NCI-H2107 (cell line): Measurements from ENCODE around the gene NFYC.

Experiments used
- DNase-seq: peaks from one replicate; lab custom pipeline; 2025; lab: John Stamatoyannopoulos, UW

NFYC gene

GRCh38 chr1:40739455-40740008, 48.0 kb downstream of the NFYC start:
- DNase-seq: no peak

GRCh38 chr1:40740039-40740996, 48.8 kb downstream of the NFYC start:
- no peak for DNase-seq

- no peak for DNase-seq
Measured at GRCh38 chr1:40740997-40741736, 49.7 kb downstream of the NFYC start.

GRCh38 chr1:40742363-40743061, 51.0 kb downstream of the NFYC start:
- DNase-seq: no peak

- no peak for DNase-seq
Measured at GRCh38 chr1:40743452-40743851, 51.9 kb downstream of the NFYC start.

- no peak for DNase-seq
Measured at GRCh38 chr1:40743860-40744259, 52.4 kb downstream of the NFYC start.

GRCh38 chr1:40745176-40745575, 53.7 kb downstream of the NFYC start:
- no peak for DNase-seq

- no peak for DNase-seq
Measured at GRCh38 chr1:40746344-40747090, 55.0 kb downstream of the NFYC start.

GRCh38 chr1:40748841-40749718, 57.6 kb downstream of the NFYC start:
- no peak for DNase-seq

GRCh38 chr1:40749817-40750216, 58.3 kb downstream of the NFYC start:
- DNase-seq: no peak

GRCh38 chr1:40750451-40750908, 59.0 kb downstream of the NFYC start:
- DNase-seq: no peak

- DNase-seq: no peak
Measured at GRCh38 chr1:40751802-40752201, 60.3 kb downstream of the NFYC start.

- no peak for DNase-seq
Measured at GRCh38 chr1:40753142-40753882, 61.8 kb downstream of the NFYC start.

- no peak for DNase-seq
Measured at GRCh38 chr1:40754201-40754600, 62.7 kb downstream of the NFYC start.

GRCh38 chr1:40755067-40755466, 63.6 kb downstream of the NFYC start:
- no peak for DNase-seq

- DNase-seq: no peak
Measured at GRCh38 chr1:40756523-40756922, 65.0 kb downstream of the NFYC start.

- DNase-seq: no peak
Measured at GRCh38 chr1:40757084-40757483, 65.6 kb downstream of the NFYC start.

GRCh38 chr1:40758004-40758403, 66.5 kb downstream of the NFYC start:
- DNase-seq: no peak

- DNase-seq: no peak
Measured at GRCh38 chr1:40758578-40759343, 67.3 kb downstream of the NFYC start.
